HepG2 (cell line): ENCODE results near the gene TRIM23. TPM values are rescaled to one million over a fixed set of nuclear protein-coding genes. Genes with fewer than 3 reads are reported as not detected.

Source experiments
- AKNA ChIP-seq: sonication (generic); formaldehyde crosslinking; IDR thresholded peaks from 2 replicates; pipeline ENCODE4 v1.4.0; 2020; ENCODE audit warnings: missing genetic modification reagents, borderline replicate concordance
- GATA4 ChIP-seq: sonication (generic); IDR thresholded peaks from 2 replicates; pipeline ENCODE4 v1.6.1; 2016; ENCODE audit warnings: antibody characterized with exemption, low read depth, borderline replicate concordance
- HNF4A ChIP-seq: sonication (generic); formaldehyde crosslinking; IDR thresholded peaks from 2 replicates; pipeline ENCODE4 v1.4.0; 2020; ENCODE audit warnings: missing genetic modification reagents
- MTERF4 ChIP-seq: sonication (generic); formaldehyde crosslinking; IDR thresholded peaks from 2 replicates; pipeline ENCODE4 v1.8.0; 2023; ENCODE audit warnings: mild to moderate bottlenecking, missing genetic modification reagents
- NKX3-1 ChIP-seq: sonication (generic); formaldehyde crosslinking; IDR thresholded peaks from 2 replicates; pipeline ENCODE4 v1.5.0; 2020; ENCODE audit warnings: missing genetic modification reagents
- SIN3B ChIP-seq: fragments of 150-350 bp; IDR thresholded peaks from 2 replicates; pipeline ENCODE4 v1.6.1; 2014; ENCODE audit warnings: low read length
- THYN1 ChIP-seq: sonication (generic); formaldehyde crosslinking; IDR thresholded peaks from 2 replicates; pipeline ENCODE4 v1.8.1; 2023; ENCODE audit warnings: low read depth, mild to moderate bottlenecking, moderate library complexity, missing genetic modification reagents, borderline replicate concordance
- ZFP41 ChIP-seq: sonication (generic); formaldehyde crosslinking; IDR thresholded peaks from 2 replicates; pipeline ENCODE4 v1.4.0; 2020; ENCODE audit warnings: mild to moderate bottlenecking, missing genetic modification reagents, borderline replicate concordance
- ZNF138 ChIP-seq: sonication (generic); formaldehyde crosslinking; IDR thresholded peaks from 2 replicates; pipeline ENCODE4 v1.5.0; 2020; ENCODE audit warnings: mild to moderate bottlenecking, low read depth, missing genetic modification reagents
- ZNF569 ChIP-seq: sonication (generic); formaldehyde crosslinking; IDR thresholded peaks from 2 replicates; pipeline ENCODE4 v1.5.0; 2020; ENCODE audit warnings: mild to moderate bottlenecking, missing genetic modification reagents, moderate library complexity, borderline replicate concordance
- ZNF713 ChIP-seq: sonication (generic); formaldehyde crosslinking; IDR thresholded peaks from 2 replicates; pipeline ENCODE4 v1.4.0; 2020; ENCODE audit warnings: mild to moderate bottlenecking, missing genetic modification reagents
- polyA plus RNA-seq, 8 experiments: library from polyadenylated mRNA; depleted of rRNA in 3 of 8; stranded (reverse) in 7 of 8; unstranded in 1 of 8; fragments of >200 nt; fragmentation: Illumina TruSeq in 4 of 8; extraction: Trizol in 4 of 8; gene quantifications; 2 replicates each; pipeline versions ENCODE4 v1.2.1 to v1.2.3, GENCODE V29; 2011 to 2016; ENCODE audit warnings: low read depth in 4 of 8, missing spikeins in 1 of 8, mixed read lengths in 1 of 8; ENCODE audit not compliant: insufficient read depth in 1 of 8
- total RNA-seq, 5 experiments: library from RNA; depleted of rRNA; stranded (reverse); fragments of >200 nt; fragmentation: Illumina TruSeq; extraction: Trizol; gene quantifications; 2 replicates each; pipeline ENCODE4 v1.2.3, GENCODE V29; 2016; ENCODE audit warnings: low read depth in 1 of 5
- TF ChIP-seq, protein P1 (sequence below): sonication (generic); formaldehyde crosslinking; IDR thresholded peaks from 2 replicates; pipeline ENCODE4 v1.9.0; 2021; ENCODE audit warnings: mild to moderate bottlenecking, missing genetic modification reagents

TRIM23 gene
- total and polyA plus RNA-seq, 2 of the 13 experiments (the other 11 are each of a cell fraction or from before 2014, with no cell fraction given): 4.6 to 11.4 TPM

DNA sequence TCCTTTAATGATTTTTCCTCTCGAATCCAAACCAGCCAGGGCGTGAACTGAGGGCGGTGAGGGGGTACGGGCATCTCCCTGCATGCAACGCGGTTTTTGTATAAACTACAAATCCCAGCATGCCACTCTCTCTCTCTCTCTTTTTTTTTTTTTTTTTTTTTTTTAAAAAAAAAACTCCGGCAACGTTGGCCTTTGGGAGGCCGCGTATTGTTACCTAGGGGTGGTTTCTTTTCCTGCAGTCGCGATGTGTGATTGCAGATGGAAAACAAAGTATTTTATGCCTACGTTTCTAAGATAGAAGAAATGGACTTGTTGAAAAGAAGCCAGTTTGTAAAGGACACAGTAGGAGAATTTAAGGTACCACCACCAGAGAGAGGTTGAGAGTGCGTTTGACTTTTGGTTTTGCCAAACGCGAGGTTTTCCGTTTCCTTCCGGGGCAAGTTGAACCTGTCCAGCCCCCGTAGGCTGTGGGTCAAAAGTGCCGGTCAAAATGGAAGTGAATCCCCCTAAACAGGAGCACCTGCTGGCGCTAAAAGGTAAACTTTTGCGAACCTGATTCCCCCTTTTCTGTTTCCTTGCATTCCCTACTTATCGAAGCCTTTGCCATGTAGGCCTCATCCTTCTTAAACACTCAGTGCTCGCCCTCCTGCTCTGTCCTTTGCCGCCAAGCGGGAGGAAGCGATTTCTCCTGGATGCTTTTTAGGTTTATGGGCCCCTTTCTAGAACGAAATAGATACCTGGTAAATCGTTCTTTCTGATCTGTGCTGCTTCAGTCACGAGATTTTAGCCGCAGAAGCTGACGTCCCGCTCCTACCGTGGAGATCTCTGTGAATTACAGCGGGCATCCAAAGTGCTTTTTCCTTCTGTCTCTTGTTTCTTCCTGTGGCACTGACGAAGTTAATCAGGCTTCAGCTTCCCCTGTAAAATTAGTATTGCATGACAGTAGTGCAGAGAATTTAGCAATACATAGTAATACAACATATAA, 730 bp upstream of the TRIM23 start, which contains the start of the genes SHLD3 and TRAPPC13 (continued):
- TF ChIP-seq, protein P1, sequence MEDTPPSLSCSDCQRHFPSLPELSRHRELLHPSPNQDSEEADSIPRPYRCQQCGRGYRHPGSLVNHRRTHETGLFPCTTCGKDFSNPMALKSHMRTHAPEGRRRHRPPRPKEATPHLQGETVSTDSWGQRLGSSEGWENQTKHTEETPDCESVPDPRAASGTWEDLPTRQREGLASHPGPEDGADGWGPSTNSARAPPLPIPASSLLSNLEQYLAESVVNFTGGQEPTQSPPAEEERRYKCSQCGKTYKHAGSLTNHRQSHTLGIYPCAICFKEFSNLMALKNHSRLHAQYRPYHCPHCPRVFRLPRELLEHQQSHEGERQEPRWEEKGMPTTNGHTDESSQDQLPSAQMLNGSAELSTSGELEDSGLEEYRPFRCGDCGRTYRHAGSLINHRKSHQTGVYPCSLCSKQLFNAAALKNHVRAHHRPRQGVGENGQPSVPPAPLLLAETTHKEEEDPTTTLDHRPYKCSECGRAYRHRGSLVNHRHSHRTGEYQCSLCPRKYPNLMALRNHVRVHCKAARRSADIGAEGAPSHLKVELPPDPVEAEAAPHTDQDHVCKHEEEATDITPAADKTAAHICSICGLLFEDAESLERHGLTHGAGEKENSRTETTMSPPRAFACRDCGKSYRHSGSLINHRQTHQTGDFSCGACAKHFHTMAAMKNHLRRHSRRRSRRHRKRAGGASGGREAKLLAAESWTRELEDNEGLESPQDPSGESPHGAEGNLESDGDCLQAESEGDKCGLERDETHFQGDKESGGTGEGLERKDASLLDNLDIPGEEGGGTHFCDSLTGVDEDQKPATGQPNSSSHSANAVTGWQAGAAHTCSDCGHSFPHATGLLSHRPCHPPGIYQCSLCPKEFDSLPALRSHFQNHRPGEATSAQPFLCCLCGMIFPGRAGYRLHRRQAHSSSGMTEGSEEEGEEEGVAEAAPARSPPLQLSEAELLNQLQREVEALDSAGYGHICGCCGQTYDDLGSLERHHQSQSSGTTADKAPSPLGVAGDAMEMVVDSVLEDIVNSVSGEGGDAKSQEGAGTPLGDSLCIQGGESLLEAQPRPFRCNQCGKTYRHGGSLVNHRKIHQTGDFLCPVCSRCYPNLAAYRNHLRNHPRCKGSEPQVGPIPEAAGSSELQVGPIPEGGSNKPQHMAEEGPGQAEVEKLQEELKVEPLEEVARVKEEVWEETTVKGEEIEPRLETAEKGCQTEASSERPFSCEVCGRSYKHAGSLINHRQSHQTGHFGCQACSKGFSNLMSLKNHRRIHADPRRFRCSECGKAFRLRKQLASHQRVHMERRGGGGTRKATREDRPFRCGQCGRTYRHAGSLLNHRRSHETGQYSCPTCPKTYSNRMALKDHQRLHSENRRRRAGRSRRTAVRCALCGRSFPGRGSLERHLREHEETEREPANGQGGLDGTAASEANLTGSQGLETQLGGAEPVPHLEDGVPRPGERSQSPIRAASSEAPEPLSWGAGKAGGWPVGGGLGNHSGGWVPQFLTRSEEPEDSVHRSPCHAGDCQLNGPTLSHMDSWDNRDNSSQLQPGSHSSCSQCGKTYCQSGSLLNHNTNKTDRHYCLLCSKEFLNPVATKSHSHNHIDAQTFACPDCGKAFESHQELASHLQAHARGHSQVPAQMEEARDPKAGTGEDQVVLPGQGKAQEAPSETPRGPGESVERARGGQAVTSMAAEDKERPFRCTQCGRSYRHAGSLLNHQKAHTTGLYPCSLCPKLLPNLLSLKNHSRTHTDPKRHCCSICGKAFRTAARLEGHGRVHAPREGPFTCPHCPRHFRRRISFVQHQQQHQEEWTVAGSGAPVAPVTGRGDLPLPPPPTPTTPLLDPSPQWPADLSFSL: no peak
- TF ChIP-seq AKNA (CRISPR knock-in tag) (0 out of 2 replicates have a peak, but pooled peaks have one; percentile 14), HNF4A (CRISPR knock-in tag) (peak; percentile 29; the same call in 1 of the 2 replicates), ZNF138 (CRISPR knock-in tag) (no peak), ZNF713 (no peak), ZNF569 (CRISPR knock-in tag) (no peak), NKX3-1 (CRISPR knock-in tag) (no peak), MTERF4 (CRISPR knock-in tag) (no peak), SIN3B (peak; percentile 84), GATA4 (no peak), ZFP41 (CRISPR knock-in tag) (no peak), THYN1 (no peak)
